HG02870 (cell line): Measurements from ENCODE around the gene CX3CL1.

Source experiments
- ATAC-seq: cut with Tn5 transposase; IDR thresholded peaks from one replicate; pipeline ENCODE4 v1.9.1; 2021; ENCODE audit warnings: mild to moderate bottlenecking, moderate library complexity; ENCODE audit not compliant: unreplicated experiment

Gene CX3CL1

DNA sequence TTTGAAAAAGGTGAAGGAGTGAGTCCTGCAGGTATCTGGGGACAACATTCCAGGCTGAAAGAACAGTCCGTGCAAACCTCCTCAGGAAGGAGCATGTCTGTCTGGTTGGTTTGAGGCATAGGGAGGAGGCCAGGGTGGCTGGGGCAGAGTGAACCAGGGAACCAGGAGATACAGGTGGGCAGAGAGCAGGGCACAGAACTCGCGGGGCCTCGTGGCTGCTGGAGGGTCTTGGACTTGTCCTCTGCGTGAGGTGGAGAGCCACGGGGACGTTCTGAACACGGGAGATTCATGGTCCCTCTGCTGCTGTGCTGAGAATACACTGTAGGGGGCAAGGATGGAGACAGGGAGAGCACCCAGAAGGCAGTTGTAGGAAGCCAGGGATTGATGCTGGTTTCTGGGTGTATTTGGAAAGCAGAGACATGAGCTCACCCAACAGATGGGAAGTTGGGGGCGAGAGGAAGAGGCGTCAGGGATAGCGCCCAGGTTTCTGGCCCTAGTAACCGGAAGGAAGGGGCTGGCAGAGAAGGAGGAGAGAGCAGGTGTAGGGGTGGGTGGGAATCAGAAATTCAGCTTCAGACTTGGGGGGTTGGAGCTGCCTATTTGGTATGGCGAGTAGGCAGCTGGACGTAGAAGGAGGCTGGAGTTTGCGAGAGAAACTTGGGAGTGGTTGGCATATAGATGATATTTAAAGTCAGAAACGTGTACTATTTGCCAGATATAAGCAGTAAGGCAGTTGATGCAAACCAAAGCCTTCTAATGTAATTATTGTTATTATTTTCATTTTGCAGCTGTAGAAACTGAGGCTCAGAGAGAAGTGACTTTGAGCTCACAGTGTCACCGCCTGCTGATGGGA, 31.9 kb downstream of the CX3CL1 start, which contains the start of gene CCL17:
TSS of gene CCL17 (plus strand) at position 803 of the 853 bp plus-strand sequence. CDS start 9,166 bp downstream, outside the sequence.
- ATAC-seq, result no peak

- no peak for ATAC-seq
Measured at GRCh38 chr16:57405097-57405496, 32.8 kb downstream of the CX3CL1 start.

DNA sequence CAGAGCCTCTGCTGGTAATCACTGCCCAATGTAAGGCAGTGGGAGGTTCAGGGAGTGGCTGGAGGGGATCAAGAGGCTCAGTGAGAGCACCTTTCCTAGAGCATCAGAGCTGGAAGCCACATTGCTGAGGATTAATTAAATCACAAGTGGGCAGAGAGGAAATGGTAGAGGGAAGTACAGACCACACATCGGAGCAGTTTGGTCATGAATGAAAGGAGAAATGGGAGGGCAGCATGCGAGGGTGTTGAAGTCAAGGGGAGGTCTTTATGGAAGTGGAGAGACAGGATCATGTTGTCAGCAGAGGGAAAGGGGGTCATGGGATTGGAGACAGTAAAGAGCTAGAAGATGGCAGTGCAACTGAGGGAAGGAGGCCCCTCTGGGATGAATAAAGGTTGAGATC, 34.6 kb downstream of the CX3CL1 start:
- ATAC-seq, result no peak

- ATAC-seq, result no peak
Measured at GRCh38 chr16:57407521-57408353, 35.4 kb downstream of the CX3CL1 start.

DNA sequence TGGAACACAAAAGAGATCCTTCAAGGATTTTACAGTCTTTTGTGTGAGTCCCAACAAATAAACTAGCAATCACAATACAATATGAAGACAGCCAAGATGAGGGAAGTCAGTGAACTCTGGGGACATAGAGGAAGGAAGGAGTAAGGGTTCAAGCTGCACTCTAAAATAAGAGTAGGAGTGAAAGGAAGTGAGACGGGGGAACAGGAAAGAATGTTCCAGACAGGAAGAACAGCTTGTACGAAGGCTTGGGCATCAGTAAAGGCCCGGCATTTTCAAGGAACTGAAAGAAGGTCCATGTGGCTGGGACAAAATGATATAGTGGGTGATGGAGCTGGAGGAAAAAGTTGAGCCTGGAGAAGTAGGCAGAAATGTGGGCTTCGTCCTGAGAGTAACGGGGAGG, 36.8 kb downstream of the CX3CL1 start:
- ATAC-seq, result no peak

GRCh38 chr16:57409870-57410587, 37.7 kb downstream of the CX3CL1 start:
- no peak for ATAC-seq

- ATAC-seq, result no peak
Measured at GRCh38 chr16:57411362-57411976, 39.2 kb downstream of the CX3CL1 start.

- ATAC-seq, result no peak
Measured at GRCh38 chr16:57412584-57412983, 40.3 kb downstream of the CX3CL1 start.

DNA sequence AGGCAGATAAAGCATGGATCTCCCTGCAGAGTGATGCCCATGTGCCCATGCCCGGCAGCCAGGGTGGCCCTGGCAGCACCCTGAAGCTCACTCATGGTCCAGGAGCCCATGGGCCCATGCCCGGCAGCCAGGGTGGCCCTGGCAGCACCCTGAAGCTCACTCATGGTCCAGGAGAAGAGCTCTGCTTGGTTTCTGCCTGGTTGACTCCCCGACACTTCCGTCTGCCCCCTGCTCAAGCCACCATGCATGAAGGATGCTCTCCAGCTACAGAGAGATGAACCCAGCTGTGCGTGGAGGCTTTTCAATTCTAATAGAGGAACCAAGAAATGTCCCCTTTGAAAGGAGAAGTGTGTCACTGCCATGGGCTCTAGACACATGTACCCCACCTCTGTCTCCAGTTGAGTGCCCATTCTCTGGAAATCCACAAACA, 41.0 kb downstream of the CX3CL1 start:
- ATAC-seq, result peak; percentile 60

GRCh38 chr16:57413733-57414132, 41.4 kb downstream of the CX3CL1 start:
- ATAC-seq, result no peak

DNA sequence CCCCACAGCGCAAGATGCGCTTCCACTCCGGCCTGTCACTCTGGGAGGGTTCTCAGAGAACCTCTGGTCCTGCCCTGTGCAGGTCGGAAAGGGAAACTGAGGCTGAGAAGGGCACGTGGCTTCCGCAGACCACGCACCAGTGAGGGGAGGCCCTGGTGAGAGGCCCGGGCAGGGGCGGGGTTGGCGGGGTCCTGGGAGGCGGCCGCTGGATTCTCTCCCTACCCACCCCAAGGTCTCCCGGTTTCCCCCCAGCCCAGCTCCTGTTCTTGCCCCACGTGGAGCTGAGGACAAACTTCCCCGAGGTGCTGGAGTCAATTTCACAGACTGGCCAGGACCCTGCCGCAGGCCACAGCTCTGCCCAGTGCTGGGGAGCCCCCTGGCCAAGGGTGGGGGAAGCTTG, 43.8 kb downstream of the CX3CL1 start:
- no peak for ATAC-seq

- ATAC-seq, result no peak
Measured at GRCh38 chr16:57419506-57419905, 47.2 kb downstream of the CX3CL1 start.

- no peak for ATAC-seq
Measured at GRCh38 chr16:57422026-57422944, 50.0 kb downstream of the CX3CL1 start.

GRCh38 chr16:57423152-57423551, 50.9 kb downstream of the CX3CL1 start:
- no peak for ATAC-seq

DNA sequence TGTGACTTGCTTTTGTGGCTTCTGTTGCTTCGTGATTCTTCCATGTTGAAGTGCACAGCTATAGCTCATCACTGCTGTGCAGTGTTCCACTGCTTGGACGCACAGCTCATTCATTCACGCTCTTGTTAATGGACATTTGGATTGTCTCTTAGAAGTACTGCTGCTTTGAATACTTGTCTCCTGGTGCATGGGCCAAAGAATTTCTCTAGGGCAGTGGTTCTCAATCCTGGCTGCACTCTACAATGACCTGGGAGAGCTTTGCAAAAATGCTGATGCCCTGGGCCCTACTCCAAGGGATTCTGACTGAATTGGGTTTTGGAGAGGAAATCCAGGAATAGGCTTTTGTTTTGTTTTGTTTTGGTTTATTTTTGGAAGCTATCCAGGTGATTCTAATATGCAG, 52.3 kb downstream of the CX3CL1 start:
- ATAC-seq, result no peak

- ATAC-seq, result no peak
Measured at GRCh38 chr16:57426356-57426755, 54.1 kb downstream of the CX3CL1 start.

DNA sequence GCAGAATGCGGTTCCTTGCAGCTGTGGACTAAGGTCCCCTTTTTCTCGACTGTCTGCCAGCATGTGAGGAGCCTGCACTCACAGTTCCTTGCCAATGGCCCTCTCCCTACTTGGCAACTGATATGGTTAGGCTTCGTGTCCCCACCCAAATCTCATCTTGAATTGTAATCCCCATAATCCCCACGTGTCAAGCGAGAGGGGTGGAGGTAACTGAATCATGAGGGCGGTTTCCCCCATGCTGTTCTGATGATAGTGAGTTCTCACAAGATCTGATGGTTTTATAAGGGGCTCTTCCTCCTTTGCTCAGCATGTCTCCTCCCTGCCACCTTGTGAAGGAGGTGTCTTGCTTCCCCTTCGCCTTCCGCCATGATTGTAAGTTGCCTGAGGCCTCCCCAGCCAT, 55.0 kb downstream of the CX3CL1 start:
- no peak for ATAC-seq

DNA sequence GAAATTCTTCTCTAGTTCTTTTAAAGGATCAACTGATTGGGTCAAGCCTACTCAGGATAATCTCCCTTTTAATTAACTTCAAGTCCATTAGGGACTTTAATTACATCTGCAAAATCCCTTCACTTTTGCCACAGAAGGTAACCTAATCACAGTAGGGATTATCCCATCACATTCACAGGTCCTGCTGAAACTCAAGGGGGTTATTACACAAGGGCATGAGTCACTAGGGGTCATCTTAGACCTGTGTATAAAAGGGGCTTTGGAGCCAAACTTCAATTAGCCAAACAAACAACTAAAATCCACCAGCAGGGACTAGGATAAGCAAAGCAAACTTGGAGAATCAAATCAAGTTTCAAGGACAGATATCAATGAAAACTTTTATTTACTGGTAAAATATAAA, 55.5 kb downstream of the CX3CL1 start:
- ATAC-seq, result no peak

DNA sequence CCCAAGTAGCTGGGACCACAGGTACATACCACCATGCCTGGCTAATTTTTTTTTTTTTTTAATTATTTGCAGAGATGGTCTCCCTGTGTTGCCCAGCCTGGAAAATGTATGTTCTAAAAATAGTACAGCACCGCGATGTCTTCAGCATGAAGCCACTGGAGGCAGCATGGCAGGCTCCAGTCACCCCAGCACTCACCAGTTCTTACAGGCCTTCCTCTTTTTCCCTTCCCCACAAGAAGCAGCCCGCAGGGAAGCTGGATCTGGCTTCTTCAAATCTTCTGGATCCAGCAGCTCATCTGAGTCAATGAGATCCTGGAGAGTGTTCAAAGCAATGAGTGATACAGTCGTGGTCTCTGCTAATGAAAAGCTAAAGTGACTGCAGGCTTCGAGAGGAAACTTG, 58.7 kb downstream of the CX3CL1 start:
- ATAC-seq, result no peak

GRCh38 chr16:57432505-57432904, 60.2 kb downstream of the CX3CL1 start:
- no peak for ATAC-seq
